Pancreas (tissue), 10 donors: ENCODE results near the gene CASP9. TPM values are rescaled to one million over a fixed set of nuclear protein-coding genes. Genes with fewer than 3 reads are reported as not detected.
A peak's percentile ranks its signal among the peaks of the same experiment; 100 is the strongest.

Experiments used
- ATAC-seq, 4 donors: fragments of 200-7000 bp; cut with Tn5 transposase; one replicate each; pipeline versions ENCODE4 v1.8.0 to v1.9.1; 2020; ENCODE audit warnings: mild to moderate bottlenecking in 4 of 4, moderate library complexity in 4 of 4
- DNase-seq, 6 donors: peaks; one replicate each; pipeline ENCODE4 v3.0.0-alpha.2; 2020
- FAIRE-seq: peaks from 2 replicates; lab custom pipeline; 2012; peaks lifted over from hg19 to GRCh38; lab: Jason Lieb, UNC
- H3K27ac ChIP-seq, 4 donors: fragments of 200-600 bp; sonication (generic); 1 replicate in 3 of 4; 2 replicates in 1 of 4; pipeline versions ENCODE4 v1.5.0 to v1.8.0; 2020
- H3K27me3 ChIP-seq, 4 donors: fragments of 200-600 bp; one replicate each; pipeline ENCODE4 v1.8.0; 2021
- H3K36me3 ChIP-seq, 3 donors: fragments of 200-600 bp; sonication (generic) in 1 of 3; one replicate each; pipeline versions ENCODE4 v1.5.0 to v1.8.0; 2020 to 2021
- H3K4me1 ChIP-seq, 3 donors: fragments of 200-600 bp; one replicate each; pipeline ENCODE4 v1.8.0; 2021
- H3K4me3 ChIP-seq, 4 donors: fragments of 200-600 bp; sonication (generic) in 2 of 4; one replicate each; pipeline versions ENCODE4 v1.5.0 to v1.8.0; 2020 to 2021
- H3K9me3 ChIP-seq, 4 donors: fragments of 200-600 bp; one replicate each; pipeline ENCODE4 v1.8.0; 2021
- CTCF ChIP-seq, 4 donors: fragments of 200-600 bp; sonication (generic) in 3 of 4; IDR thresholded peaks; one replicate each; pipeline versions ENCODE4 v1.5.0 to v1.8.0; 2021; ENCODE audit warnings: antibody characterized with exemption in 4 of 4
- WGBS, 2 donors: extraction: QIAGEN DNeasy Blood & Tissue Kit; methylation state at CpG; one replicate each; pipeline ENCODE4 v1.1.7; 2013; 5-methylcytosine and 5-hydroxymethylcytosine counted together
- intact Hi-C, 3 donors: fragments of 100-400 bp; cut with DNase I; formaldehyde crosslinking; loops; one replicate each; pipeline versions ENCODE4 v1.11.1 to v1.14.2; 2022
- polyA plus RNA-seq, 2 donors: library from polyadenylated mRNA; stranded (reverse); fragments of 200-250 nt; gene quantifications; one replicate each; pipeline ENCODE4 v1.2.3, GENCODE V29; 2013
- total RNA-seq, 6 donors: library from RNA; stranded (reverse); fragmentation: NEBNext Ultra II Directional in 4 of 6; extraction: Animal tissue kit (Norgen Biotek cat#: 25700) in 4 of 6; gene quantifications; one replicate each; pipeline versions ENCODE4 v1.2.1 to v1.2.4, GENCODE V29; 2021 to 2023
- donor health status: healthy with polysubstance abuse.
- donor health status: DM: no; HTN: no; CAD: no; lungs with moderate emphysema.
- donor health status: DM: no; HTN: no; CAD: no.
- donor health status: control.
- donor health status: control.
- donor health status: Bipolar disorder and iron deficiency.
- donor health status: DM: yes; HTN: yes; CAD: no.
- donor health status: DM: no; HTN: no; CAD: no.
- donor health status: DM: no; HTN: no; CAD: no.
- donor health status: DM: yes; HTN: yes; CAD: no.

Gene CASP9
- total and polyA plus RNA-seq, 8 donors = 6.6 to 32.0 (median 8.9) TPM

DNA sequence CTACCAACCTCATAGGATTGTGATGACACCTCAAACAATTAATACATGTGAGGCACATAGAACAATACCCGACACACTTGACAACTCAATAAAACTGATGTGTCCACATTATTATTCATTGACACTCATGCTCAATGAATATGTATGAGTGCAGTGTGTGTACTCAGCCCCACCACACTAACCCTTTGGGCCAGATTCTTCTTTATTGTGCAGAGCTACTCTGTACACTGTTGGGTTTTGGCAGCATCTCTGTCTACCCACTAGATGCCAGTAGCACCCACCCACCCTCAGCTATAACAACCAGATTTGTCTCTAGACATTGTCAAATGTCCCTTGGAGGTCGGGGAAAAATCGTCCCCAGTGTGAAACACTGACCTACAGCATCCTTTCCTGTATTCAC lies 10.1 kb downstream of the CASP9 start:
- no peaks in the 10 kb centered on the region for H3K36me3 ChIP-seq
- no peaks in the 10 kb centered on the region for H3K9me3 ChIP-seq
- H3K4me1 ChIP-seq = peaks cover 0 to 3% (median under 1%) of the 10 kb centered on the region in 3 donors
- TF ChIP-seq CTCF (IDR thresholded peaks at IDR 0.05) = no peak
- H3K4me3 ChIP-seq = no peak overlapping the region
- H3K27ac ChIP-seq = no peak overlapping the region
- 89 to 93% methylated on average over 3 of the region's 3 CpGs for WGBS, 2 donors
- FAIRE-seq = no peak
- DNase-seq = no peak
- ATAC-seq = no peak
- intact Hi-C loops = no loop called here
- no peaks in the 10 kb centered on the region for H3K27me3 ChIP-seq

GRCh38 chr1:15513192-15513591 lies 10.8 kb downstream of the CASP9 start:
- no peaks in the 10 kb centered on the region for H3K27me3 ChIP-seq
- peaks cover 0 to 3% (median 3%) of the 10 kb centered on the region in 3 donors for H3K4me1 ChIP-seq
- WGBS, 2 donors = 57 to 68% methylated on average over 4 of the region's 4 CpGs
- ATAC-seq (peak in 2 of 4 donors; percentile 29 to 40), DNase-seq (no peak), FAIRE-seq (no peak)
- H3K4me3 ChIP-seq = no peak overlapping the region
- H3K27ac ChIP-seq = no peak overlapping the region
- H3K36me3 ChIP-seq = no peaks in the 10 kb centered on the region
- H3K9me3 ChIP-seq = no peaks in the 10 kb centered on the region
- intact Hi-C loops = no loop called here
- TF ChIP-seq CTCF (IDR thresholded peaks at IDR 0.05) = no peak

GRCh38 chr1:15510611-15511405 lies 13.2 kb downstream of the CASP9 start:
- Histone ChIP-seq H3K4me3 (no peak overlapping the region), H3K27me3 (no peaks in the 10 kb centered on the region), H3K36me3 (peaks cover 0 to 1% (median 0%) of the 10 kb centered on the region in 3 donors), H3K27ac (no peak overlapping the region), H3K9me3 (no peaks in the 10 kb centered on the region), H3K4me1 (peaks cover 0 to 12% (median 3%) of the 10 kb centered on the region in 3 donors)
- WGBS, 2 donors = 75 to 77% methylated on average over 8 of the region's 8 CpGs
- DNase-seq (peak in 2 of 6 donors; percentile 19 to 31), FAIRE-seq (no peak), ATAC-seq (peak in 3 of 4 donors; percentile 11 to 36 (median 33))
- intact Hi-C loops = no loop called here
- TF ChIP-seq CTCF (IDR thresholded peaks at IDR 0.05) = no peak

DNA sequence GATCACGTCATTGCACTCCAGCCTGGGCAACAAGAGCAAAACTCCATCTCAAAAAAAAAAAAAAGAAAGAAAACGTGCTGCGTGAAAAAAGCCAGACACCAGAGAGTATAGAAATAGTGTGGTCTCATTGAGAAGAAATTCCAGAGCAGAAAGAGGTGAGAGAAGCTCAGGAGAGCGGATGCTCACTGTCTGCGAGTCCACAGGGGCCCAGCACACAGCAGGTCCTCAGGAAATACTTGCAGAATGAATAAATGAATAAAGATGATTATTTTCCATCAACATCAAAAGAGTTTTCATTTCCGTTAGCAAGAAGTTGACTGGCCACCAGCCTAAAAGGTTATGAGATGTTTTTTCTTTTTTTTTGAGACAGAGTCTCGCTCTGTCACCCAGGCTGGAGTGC lies 14.4 kb downstream of the CASP9 start:
- Histone ChIP-seq H3K4me1 (peaks cover 0 to 8% (median 3%) of the 10 kb centered on the region in 3 donors), H3K9me3 (no peaks in the 10 kb centered on the region), H3K27me3 (no peaks in the 10 kb centered on the region), H3K4me3 (no peak overlapping the region), H3K36me3 (peaks cover 0 to 5% (median 0%) of the 10 kb centered on the region in 3 donors), H3K27ac (no peak overlapping the region)
- TF ChIP-seq CTCF (IDR thresholded peaks at IDR 0.05) = no peak
- 77 to 79% methylated on average over 7 of the region's 7 CpGs for WGBS, 2 donors
- no peak for ATAC-seq
- FAIRE-seq = no peak
- no peak for DNase-seq
- intact Hi-C loops = loop anchor here in 1 of 3 donors (10.0 kb wide), 1 partner anchor 195 kb away; no protein-coding TSS in a partner anchor
